HG02885 (cell line): Measurements from ENCODE around the gene NMNAT2.
"Not testable (repeated sequence)": the region's sequence is repeated elsewhere in the genome, so short reads cannot be mapped to it uniquely, and the experiment has no call there.

Experiments
- ATAC-seq: cut with Tn5 transposase; IDR thresholded peaks from one replicate; pipeline ENCODE4 v1.9.1; 2021; ENCODE audit warnings: mild to moderate bottlenecking; ENCODE audit not compliant: unreplicated experiment, poor library complexity

The NMNAT2 gene

GRCh38 chr1:183417772-183418491 lies at the start of gene NMNAT2:
Gene NMNAT2, minus strand, starts transcription at chr1:183418380. Its CDS starts 113 bp downstream, at chr1:183418267.
- no peak for ATAC-seq

- no peak for ATAC-seq
Measured at GRCh38 chr1:183467687-183468086, 49.5 kb upstream of the NMNAT2 start.

- no peak for ATAC-seq
Measured at GRCh38 chr1:183466781-183467180, 48.6 kb upstream of the NMNAT2 start.

GRCh38 chr1:183463566-183463965 lies 45.4 kb upstream of the NMNAT2 start:
- ATAC-seq = no peak

- no peak for ATAC-seq
Measured at GRCh38 chr1:183461350-183461749, 43.2 kb upstream of the NMNAT2 start.

GRCh38 chr1:183460596-183460995 lies 42.4 kb upstream of the NMNAT2 start:
- no peak for ATAC-seq

GRCh38 chr1:183457449-183457848 lies 39.3 kb upstream of the NMNAT2 start:
- ATAC-seq = no peak

- ATAC-seq = no peak
Measured at GRCh38 chr1:183456826-183457225, 38.6 kb upstream of the NMNAT2 start.

GRCh38 chr1:183454377-183454776 lies 36.2 kb upstream of the NMNAT2 start:
- no peak for ATAC-seq

GRCh38 chr1:183450093-183450492 lies 31.9 kb upstream of the NMNAT2 start:
- no peak for ATAC-seq

- no peak for ATAC-seq
Measured at GRCh38 chr1:183449223-183449770, 31.1 kb upstream of the NMNAT2 start.

- ATAC-seq = no peak
Measured at GRCh38 chr1:183444243-183444642, 26.1 kb upstream of the NMNAT2 start.

- ATAC-seq = no peak
Measured at GRCh38 chr1:183443466-183443865, 25.3 kb upstream of the NMNAT2 start.

GRCh38 chr1:183443011-183443410 lies 24.8 kb upstream of the NMNAT2 start:
- ATAC-seq = no peak

- ATAC-seq = no peak
Measured at GRCh38 chr1:183438060-183438459, 19.9 kb upstream of the NMNAT2 start.

GRCh38 chr1:183435497-183435896 lies 17.3 kb upstream of the NMNAT2 start:
- no peak for ATAC-seq

- no peak for ATAC-seq
Measured at GRCh38 chr1:183433703-183434102, 15.5 kb upstream of the NMNAT2 start.

- no peak for ATAC-seq
Measured at GRCh38 chr1:183432548-183432875, 14.3 kb upstream of the NMNAT2 start.

GRCh38 chr1:183431840-183432547 lies 13.8 kb upstream of the NMNAT2 start:
- no peak for ATAC-seq

GRCh38 chr1:183427591-183427990 lies 9.4 kb upstream of the NMNAT2 start:
- not testable (repeated sequence) for ATAC-seq

GRCh38 chr1:183424691-183425090 lies 6.5 kb upstream of the NMNAT2 start:
- ATAC-seq = no peak

GRCh38 chr1:183423541-183423940 lies 5.4 kb upstream of the NMNAT2 start:
- ATAC-seq = no peak
